Activated CD4-positive, alpha-beta T cell treated with anti-CD3 and anti-CD28 coated beads, Interleukin-2, amount 10 ng/mL, durations not matched to agents 24 days and 14 days (primary cell): ENCODE data around the gene HELZ2. TPM values are rescaled to one million over a fixed set of nuclear protein-coding genes. Genes with fewer than 3 reads are reported as not detected.
A peak's percentile ranks its signal among the peaks of the same experiment; 100 is the strongest.

ENCODE experiments used
- DNase-seq: peaks from one replicate; pipeline ENCODE4 v3.0.0; 2022
- H3K27ac Mint-ChIP-seq: one replicate; pipeline ENCODE4 v1.8.0; 2022; ENCODE audit warnings: mild to moderate bottlenecking, mixed read lengths
- H3K27me3 Mint-ChIP-seq: one replicate; pipeline ENCODE4 v1.8.0; 2022; ENCODE audit warnings: mixed read lengths
- H3K36me3 Mint-ChIP-seq: one replicate; pipeline ENCODE4 v1.8.0; 2022; ENCODE audit warnings: low read depth, mild to moderate bottlenecking, mixed read lengths
- H3K4me1 Mint-ChIP-seq: one replicate; pipeline ENCODE4 v1.8.0; 2021; ENCODE audit warnings: mixed read lengths
- H3K4me3 Mint-ChIP-seq: one replicate; pipeline ENCODE4 v1.8.0; 2022; ENCODE audit warnings: mild to moderate bottlenecking, moderate library complexity, mixed read lengths
- H3K9me3 Mint-ChIP-seq: one replicate; pipeline ENCODE4 v1.8.0; 2021; ENCODE audit warnings: mixed read lengths
- intact Hi-C: fragments of 100-400 bp; cut with micrococcal nuclease; formaldehyde crosslinking; loops from one replicate; pipeline ENCODE4 v1.15.1; 2023
- total RNA-seq: library from RNA; stranded (reverse); gene quantifications from 2 replicates; pipeline ENCODE4 v1.2.3, GENCODE V29; 2022

The HELZ2 gene
- total RNA-seq, 1 donor from 2014 or later: 15.9 TPM

GRCh38 chr20:63568986-63569949 is 4.8 kb downstream of the HELZ2 start:
- Mint-ChIP-seq H3K4me3 (peak overlapping the region; percentile 44), H3K4me1 (peaks cover 19% of the 10 kb centered on the region), H3K36me3 (peaks cover 16% of the 10 kb centered on the region), H3K27me3 (no peaks in the 10 kb centered on the region), H3K9me3 (no peaks in the 10 kb centered on the region), H3K27ac (no peak overlapping the region)
- intact Hi-C loops: no loop called here
- no peak for DNase-seq

- DNase-seq: peak; percentile 69
- Mint-ChIP-seq H3K4me3 (peak overlapping the region; percentile 76), H3K27ac (peak overlapping the region; percentile 72), H3K4me1 (peaks cover 19% of the 10 kb centered on the region), H3K9me3 (no peaks in the 10 kb centered on the region), H3K27me3 (no peaks in the 10 kb centered on the region), H3K36me3 (peaks cover 18% of the 10 kb centered on the region)
- intact Hi-C loops: no loop called here
These were observed 5.7 kb downstream of the HELZ2 start for GRCh38 chr20:63568170-63568981.

GRCh38 chr20:63567386-63568169 is 6.5 kb downstream of the HELZ2 start:
- peaks cover 19% of the 10 kb centered on the region for H3K4me1 Mint-ChIP-seq
- H3K36me3 Mint-ChIP-seq: peaks cover 18% of the 10 kb centered on the region
- H3K27me3 Mint-ChIP-seq: no peaks in the 10 kb centered on the region
- H3K9me3 Mint-ChIP-seq: no peaks in the 10 kb centered on the region
- DNase-seq: peak; percentile 87
- intact Hi-C loops: no loop called here
- peak overlapping the region; percentile 76 for H3K4me3 Mint-ChIP-seq
- peak overlapping the region; percentile 72 for H3K27ac Mint-ChIP-seq

- H3K4me3 Mint-ChIP-seq: no peak overlapping the region
- H3K27me3 Mint-ChIP-seq: no peaks in the 10 kb centered on the region
- DNase-seq: no peak
- no peaks in the 10 kb centered on the region for H3K9me3 Mint-ChIP-seq
- no peak overlapping the region for H3K27ac Mint-ChIP-seq
- H3K4me1 Mint-ChIP-seq: peaks cover 19% of the 10 kb centered on the region
- peaks cover 18% of the 10 kb centered on the region for H3K36me3 Mint-ChIP-seq
- intact Hi-C loops: no loop called here
These were observed 7.0 kb downstream of the HELZ2 start for GRCh38 chr20:63567136-63567385.

GRCh38 chr20:63566395-63567135 is 7.5 kb downstream of the HELZ2 start:
- H3K9me3 Mint-ChIP-seq: no peaks in the 10 kb centered on the region
- H3K36me3 Mint-ChIP-seq: peaks cover 18% of the 10 kb centered on the region
- intact Hi-C loops: no loop called here
- peaks cover 19% of the 10 kb centered on the region for H3K4me1 Mint-ChIP-seq
- no peak overlapping the region for H3K27ac Mint-ChIP-seq
- no peak for DNase-seq
- no peak overlapping the region for H3K4me3 Mint-ChIP-seq
- no peaks in the 10 kb centered on the region for H3K27me3 Mint-ChIP-seq

GRCh38 chr20:63565699-63566335 is 8.2 kb downstream of the HELZ2 start:
- no peak overlapping the region for H3K27ac Mint-ChIP-seq
- no peak for DNase-seq
- H3K4me3 Mint-ChIP-seq: no peak overlapping the region
- intact Hi-C loops: no loop called here
- H3K36me3 Mint-ChIP-seq: peaks cover 20% of the 10 kb centered on the region
- H3K27me3 Mint-ChIP-seq: no peaks in the 10 kb centered on the region
- H3K9me3 Mint-ChIP-seq: no peaks in the 10 kb centered on the region
- H3K4me1 Mint-ChIP-seq: peaks cover 19% of the 10 kb centered on the region

GRCh38 chr20:63565021-63565698 is 8.9 kb downstream of the HELZ2 start:
- no peak for DNase-seq
- Mint-ChIP-seq H3K4me1 (peaks cover 19% of the 10 kb centered on the region), H3K9me3 (no peaks in the 10 kb centered on the region), H3K27me3 (no peaks in the 10 kb centered on the region), H3K27ac (no peak overlapping the region), H3K4me3 (no peak overlapping the region), H3K36me3 (peaks cover 24% of the 10 kb centered on the region)
- intact Hi-C loops: no loop called here

GRCh38 chr20:63564036-63564810 is 9.8 kb downstream of the HELZ2 start:
- Mint-ChIP-seq H3K4me1 (peaks cover 14% of the 10 kb centered on the region), H3K27me3 (no peaks in the 10 kb centered on the region), H3K36me3 (peaks cover 21% of the 10 kb centered on the region), H3K27ac (no peak overlapping the region), H3K9me3 (no peaks in the 10 kb centered on the region), H3K4me3 (no peak overlapping the region)
- DNase-seq: no peak
- intact Hi-C loops: no loop called here

- no peak overlapping the region for H3K4me3 Mint-ChIP-seq
- no peak overlapping the region for H3K27ac Mint-ChIP-seq
- peaks cover 24% of the 10 kb centered on the region for H3K36me3 Mint-ChIP-seq
- peaks cover 10% of the 10 kb centered on the region for H3K4me1 Mint-ChIP-seq
- intact Hi-C loops: no loop called here
- DNase-seq: no peak
- no peaks in the 10 kb centered on the region for H3K9me3 Mint-ChIP-seq
- no peaks in the 10 kb centered on the region for H3K27me3 Mint-ChIP-seq
These were observed 10.7 kb downstream of the HELZ2 start for GRCh38 chr20:63563225-63563935.

- peaks cover 4% of the 10 kb centered on the region for H3K4me1 Mint-ChIP-seq
- no peaks in the 10 kb centered on the region for H3K27me3 Mint-ChIP-seq
- no peaks in the 10 kb centered on the region for H3K9me3 Mint-ChIP-seq
- intact Hi-C loops: no loop called here
- H3K4me3 Mint-ChIP-seq: no peak overlapping the region
- H3K36me3 Mint-ChIP-seq: peaks cover 22% of the 10 kb centered on the region
- H3K27ac Mint-ChIP-seq: no peak overlapping the region
- no peak for DNase-seq
These were observed 11.4 kb downstream of the HELZ2 start for GRCh38 chr20:63562461-63563224.
